KBM-7 (cell line): ENCODE data around the gene SREBF2.

Experiments used
- DNase-seq: peaks from one replicate; pipeline ENCODE4 v3.0.0-alpha.2; 2015
- in situ Hi-C: fragments of 300-500 bp; cut with MboI; formaldehyde crosslinking; loops from 2 replicates; pipeline ENCODE4 v1.14.3; 2020; ENCODE audit warnings: low sequenced_read_pairs, low pct_unique_long_range_greater_than_20kb, mixed read lengths

SREBF2 gene

GRCh38 chr22:41900652-41901312 is 67.9 kb downstream of the SREBF2 start:
- in situ Hi-C loops = no loop called here
- no peak for DNase-seq

GRCh38 chr22:41902016-41902415 is 69.1 kb downstream of the SREBF2 start:
- in situ Hi-C loops = no loop called here
- DNase-seq = no peak

- DNase-seq = no peak
- in situ Hi-C loops = no loop called here
These were observed 70.1 kb downstream of the SREBF2 start for GRCh38 chr22:41902932-41903421.

- DNase-seq = no peak
- in situ Hi-C loops = no loop called here
These were observed 71.8 kb downstream of the SREBF2 start for GRCh38 chr22:41904450-41905410.

- DNase-seq = no peak
These were observed 72.7 kb downstream of the SREBF2 start for GRCh38 chr22:41905411-41906202.

GRCh38 chr22:41906822-41907221 is 73.9 kb downstream of the SREBF2 start:
- in situ Hi-C loops = no loop called here
- DNase-seq = no peak

More at GRCh38 chr22:41905411-41906202, 72.7 kb downstream of the SREBF2 start:
- in situ Hi-C loops = no loop called here

GRCh38 chr22:41907436-41908401 is 74.8 kb downstream of the SREBF2 start:
- in situ Hi-C loops = no loop called here
- DNase-seq = no peak

GRCh38 chr22:41908411-41909309 is 75.8 kb downstream of the SREBF2 start:
- DNase-seq = no peak
- in situ Hi-C loops = no loop called here

GRCh38 chr22:41909310-41910049 is 76.6 kb downstream of the SREBF2 start:
- no peak for DNase-seq
- in situ Hi-C loops = no loop called here

- in situ Hi-C loops = no loop called here
- no peak for DNase-seq
These were observed 77.4 kb downstream of the SREBF2 start for GRCh38 chr22:41910050-41911000.

- DNase-seq = no peak
- in situ Hi-C loops = no loop called here
These were observed 78.2 kb downstream of the SREBF2 start for GRCh38 chr22:41911001-41911611.

- DNase-seq = no peak
- in situ Hi-C loops = no loop called here
These were observed 79.6 kb downstream of the SREBF2 start for GRCh38 chr22:41912338-41913039.

- in situ Hi-C loops = no loop called here
- DNase-seq = no peak
These were observed 80.3 kb downstream of the SREBF2 start for GRCh38 chr22:41913040-41913719.

- DNase-seq = no peak
These were observed 81.1 kb downstream of the SREBF2 start for GRCh38 chr22:41913842-41914534.

More at GRCh38 chr22:41913842-41914534, 81.1 kb downstream of the SREBF2 start:
- in situ Hi-C loops = no loop called here
